Breast epithelium (tissue), 3 donors: ENCODE measurements around the gene CIBAR2.

Experiments used
- CTCF ChIP-seq, 3 donors: fragments of 450-650 bp; IDR thresholded peaks; one replicate each; pipeline ENCODE4 v1.5.1; 2016 to 2017; ENCODE audit warnings: antibody characterized with exemption in 3 of 3, mild to moderate bottlenecking in 3 of 3, moderate library complexity in 3 of 3
- POLR2A ChIP-seq: fragments of 450-650 bp; IDR thresholded peaks from one replicate; pipeline ENCODE4 v1.6.1; 2016; ENCODE audit warnings: antibody characterized with exemption, mild to moderate bottlenecking, moderate library complexity

GRCh38 chr16:85151603-85152413, 39.5 kb upstream of the CIBAR2 start:
- TF ChIP-seq CTCF (IDR thresholded peaks at IDR 0.05) = no peak
- no peak for TF ChIP-seq POLR2A
